ENCODE data around the gene TRIM14. TPM values are rescaled to one million over a fixed set of nuclear protein-coding genes. Genes with fewer than 3 reads are reported as not detected.

TRIM14 gene
- total RNA-seq, 1 experiment from 2014 or later, result 12.5 TPM

DNA sequence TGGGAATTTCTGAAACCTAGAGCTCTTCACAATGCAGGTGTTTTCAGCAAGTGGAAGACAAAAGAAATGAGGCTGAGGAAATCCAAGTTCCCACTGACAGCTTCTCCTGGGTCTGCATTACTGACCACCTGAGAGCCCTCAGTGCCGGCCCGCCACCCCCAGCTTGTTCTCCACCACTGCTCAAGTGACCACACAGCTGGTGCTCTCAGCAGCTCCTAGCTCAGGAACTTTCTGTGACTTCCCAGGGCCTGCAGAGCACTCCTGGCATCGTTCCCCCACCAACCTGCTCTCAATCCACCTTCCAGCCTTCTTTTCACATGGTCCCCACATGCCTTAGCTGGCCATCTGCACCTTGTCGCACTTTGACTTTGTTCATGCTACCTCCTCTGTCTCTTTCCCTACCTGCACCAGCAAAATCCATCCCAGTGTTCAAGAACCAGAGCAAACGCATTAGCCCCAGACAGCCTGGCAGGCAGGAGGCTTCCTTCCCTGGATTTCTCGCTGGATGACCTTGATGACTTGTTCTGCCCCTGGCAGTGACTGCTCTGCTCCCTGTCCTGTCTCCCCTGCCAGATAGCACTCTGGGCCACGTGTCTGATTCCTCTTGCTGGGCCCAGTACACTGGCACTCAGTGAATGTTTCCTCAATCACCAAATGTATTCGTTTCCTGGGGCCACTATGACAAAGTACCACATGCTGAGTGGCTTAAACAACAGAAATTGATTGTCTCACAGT is 97.5 kb downstream of the TRIM14 start:
- WGBS (ENCODE audit: extremely low coverage, insufficient read length, low lambda C conversion rate), result no CpG with 5 or more reads among the region's 8 CpGs
- H3K27ac ChIP-seq (ENCODE audit: insufficient read length, low read depth, low read length), result no peak overlapping the region

More for the DNA sequence above, 97.5 kb downstream of the TRIM14 start:
- Mint-ChIP-seq H3K27ac (0 out of 7 replicates have a peak overlapping the region, but pooled peaks of 1 of the 3 experiments have one; percentile 8), H3K9me3 (no peaks in the 10 kb centered on the region), H3K4me3 (no peak overlapping the region), H3K27me3 (ENCODE audit: low read depth) (no peaks in the 10 kb centered on the region), H3K4me1 (no peaks in the 10 kb centered on the region), H3K36me3 (ENCODE audit: insufficient read depth in 1 of 3, low read depth in 3 of 3) (peaks cover 0 to 16% (median 6%) of the 10 kb centered on the region in 3 experiments; a peak in 3 of 7 replicates)
- Histone ChIP-seq H3K4me1 (ENCODE audit: insufficient read depth, low read length) (no peaks in the 10 kb centered on the region), H2BK15ac (ENCODE audit: low read depth, low read length) (no peak overlapping the region), H2AFZ (ENCODE audit: low read length) (no peak overlapping the region), H3K23ac (ENCODE audit: insufficient read length, low read depth, low read length) (no peak overlapping the region), H2BK120ac (ENCODE audit: low read depth, low read length, poor library complexity, severe bottlenecking) (no peak overlapping the region), H3K79me2 (ENCODE audit: insufficient read depth, low read length) (no peaks in the 10 kb centered on the region), H2BK5ac (ENCODE audit: insufficient read length, low read length) (no peak overlapping the region), H2AK5ac (ENCODE audit: insufficient read length, low read length) (no peak overlapping the region), H3K9me3 (ENCODE audit: control insufficient read depth, low read depth, low read length) (no peaks in the 10 kb centered on the region), H3K23me2 (ENCODE audit: insufficient read length, low read depth, low read length, poor library complexity, severe bottlenecking) (no peaks in the 10 kb centered on the region), H2BK12ac (ENCODE audit: insufficient read length, low read depth, low read length) (no peak overlapping the region), H3K56ac (ENCODE audit: insufficient read length, low read depth, low read length) (no peak overlapping the region), H4K8ac (replicated peaks; ENCODE audit: insufficient read length, low read depth, low read length) (no peak overlapping the region), H3K4me2 (ENCODE audit: insufficient read depth, insufficient read length, low read length) (no peak overlapping the region), H3K79me1 (ENCODE audit: insufficient read depth, low read depth, low read length, poor library complexity, severe bottlenecking) (no peaks in the 10 kb centered on the region), H3K18ac (ENCODE audit: insufficient read length, low read depth, low read length) (no peak overlapping the region), H3K27me3 (ENCODE audit: insufficient read depth, low read length) (no peaks in the 10 kb centered on the region), H3T11ph (ENCODE audit: low read length) (no peak overlapping the region), H4K5ac (ENCODE audit: insufficient read length, low read depth, low read length) (no peak overlapping the region), H3K9ac (ENCODE audit: extremely low read depth, insufficient read length, low read length) (no peak overlapping the region), H4K91ac (ENCODE audit: insufficient read length, low read depth, low read length) (no peak overlapping the region), H4K20me1 (ENCODE audit: control insufficient read depth, insufficient read depth, insufficient read length) (no peaks in the 10 kb centered on the region), H3K14ac (ENCODE audit: insufficient read depth, low read length) (no peak overlapping the region), H2BK20ac (ENCODE audit: low read depth, low read length, poor library complexity, severe bottlenecking) (no peak overlapping the region), H3K4ac (ENCODE audit: low read depth, low read length) (no peak overlapping the region)
- TF ChIP-seq, protein P1, sequence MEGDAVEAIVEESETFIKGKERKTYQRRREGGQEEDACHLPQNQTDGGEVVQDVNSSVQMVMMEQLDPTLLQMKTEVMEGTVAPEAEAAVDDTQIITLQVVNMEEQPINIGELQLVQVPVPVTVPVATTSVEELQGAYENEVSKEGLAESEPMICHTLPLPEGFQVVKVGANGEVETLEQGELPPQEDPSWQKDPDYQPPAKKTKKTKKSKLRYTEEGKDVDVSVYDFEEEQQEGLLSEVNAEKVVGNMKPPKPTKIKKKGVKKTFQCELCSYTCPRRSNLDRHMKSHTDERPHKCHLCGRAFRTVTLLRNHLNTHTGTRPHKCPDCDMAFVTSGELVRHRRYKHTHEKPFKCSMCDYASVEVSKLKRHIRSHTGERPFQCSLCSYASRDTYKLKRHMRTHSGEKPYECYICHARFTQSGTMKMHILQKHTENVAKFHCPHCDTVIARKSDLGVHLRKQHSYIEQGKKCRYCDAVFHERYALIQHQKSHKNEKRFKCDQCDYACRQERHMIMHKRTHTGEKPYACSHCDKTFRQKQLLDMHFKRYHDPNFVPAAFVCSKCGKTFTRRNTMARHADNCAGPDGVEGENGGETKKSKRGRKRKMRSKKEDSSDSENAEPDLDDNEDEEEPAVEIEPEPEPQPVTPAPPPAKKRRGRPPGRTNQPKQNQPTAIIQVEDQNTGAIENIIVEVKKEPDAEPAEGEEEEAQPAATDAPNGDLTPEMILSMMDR (conservative IDR thresholded peaks at IDR 0.05), result no peak
- peak; percentile 20 for DNase-seq
